GM23248 (cell line): ENCODE measurements around the gene PRDX6. TPM values are rescaled to one million over a fixed set of nuclear protein-coding genes. Genes with fewer than 3 reads are reported as not detected.

Experiments
- DNase-seq: peaks from one replicate; pipeline ENCODE4 v3.0.0-alpha.2; 2015
- H2AFZ ChIP-seq: fragments of 200-600 bp; sonication (generic); 2 replicates; pipeline ENCODE4 v1.6.1; 2016; ENCODE audit warnings: antibody characterized with exemption
- H3F3A ChIP-seq: fragments of 200-600 bp; sonication (generic); 2 replicates; pipeline ENCODE4 v1.6.1; 2016; ENCODE audit warnings: mild to moderate bottlenecking, antibody characterized with exemption, mixed run types; ENCODE audit not compliant: insufficient read depth
- H3K27ac ChIP-seq: fragments of 200-600 bp; sonication (generic); 2 replicates; pipeline ENCODE4 v1.5.1; 2016; ENCODE audit warnings: mild to moderate bottlenecking
- H3K27me3 ChIP-seq: fragments of 200-600 bp; sonication (generic); replicated peaks from 2 replicates; pipeline ENCODE4 v1.6.1; 2016; ENCODE audit warnings: mild to moderate bottlenecking; ENCODE audit not compliant: insufficient read depth
- H3K36me3 ChIP-seq: fragments of 200-600 bp; sonication (generic); 2 replicates; pipeline ENCODE4 v1.6.1; 2016; ENCODE audit warnings: low read depth, mild to moderate bottlenecking
- H3K4me1 ChIP-seq: fragments of 200-600 bp; sonication (generic); 2 replicates; pipeline ENCODE4 v1.6.1; 2016; ENCODE audit warnings: mild to moderate bottlenecking; ENCODE audit not compliant: insufficient read depth
- H3K4me2 ChIP-seq: fragments of 200-600 bp; sonication (generic); one replicate; pipeline ENCODE4 v1.6.1; 2016; ENCODE audit warnings: mild to moderate bottlenecking; ENCODE audit not compliant: unreplicated experiment
- H3K4me3 ChIP-seq: fragments of 200-600 bp; sonication (generic); 2 replicates; pipeline ENCODE4 v1.5.1; 2016; ENCODE audit warnings: mild to moderate bottlenecking
- H3K79me2 ChIP-seq: fragments of 200-600 bp; sonication (generic); 2 replicates; pipeline ENCODE4 v1.6.1; 2016; ENCODE audit warnings: mild to moderate bottlenecking; ENCODE audit not compliant: insufficient read depth
- H3K9ac ChIP-seq: fragments of 200-600 bp; sonication (generic); 2 replicates; pipeline ENCODE4 v1.6.1; 2016; ENCODE audit warnings: mild to moderate bottlenecking
- H3K9me2 ChIP-seq: fragments of 200-600 bp; sonication (generic); 2 replicates; pipeline ENCODE4 v1.6.1; 2016; ENCODE audit warnings: mixed run types, mild to moderate bottlenecking, moderate library complexity; ENCODE audit not compliant: insufficient read depth
- H3K9me3 ChIP-seq: fragments of 200-600 bp; sonication (generic); one replicate; pipeline ENCODE4 v1.6.1; 2017; ENCODE audit warnings: low read depth
- H4K20me1 ChIP-seq: fragments of 200-600 bp; sonication (generic); 2 replicates; pipeline ENCODE4 v1.6.0; 2016; ENCODE audit not compliant: insufficient read depth
- EZH2 ChIP-seq: fragments of 200-600 bp; sonication (generic); IDR thresholded peaks from 2 replicates; pipeline ENCODE4 v1.6.1; 2018; ENCODE audit warnings: antibody characterized with exemption, mild to moderate bottlenecking; ENCODE audit not compliant: insufficient read depth, poor library complexity, severe bottlenecking
- EZH2phosphoT487 ChIP-seq: fragments of 200-600 bp; sonication (generic); IDR thresholded peaks from 2 replicates; pipeline ENCODE4 v1.6.1; 2018; ENCODE audit warnings: antibody characterized with exemption, moderate library complexity, mild to moderate bottlenecking, low read depth; ENCODE audit not compliant: insufficient read depth
- WGBS, 2 experiments: methylation state at CpG; one replicate each; pipeline ENCODE4 v1.1.6; 2015 to 2017; ENCODE audit warnings: low lambda C conversion rate in 2 of 2, low coverage in 1 of 2; ENCODE audit errors: missing lambda C conversion rate in 2 of 2; 5-methylcytosine and 5-hydroxymethylcytosine counted together
- in situ Hi-C: fragments of 300-500 bp; cut with MboI; formaldehyde crosslinking; loops from 2 replicates; pipeline ENCODE4 v1.15.0; 2020
- polyA plus RNA-seq: library from polyadenylated mRNA; unstranded; fragments of >200 nt; fragmentation: Nextera tagmentation; extraction: Ambion mirVana; gene quantifications from 2 replicates; pipeline ENCODE4 v1.2.1, GENCODE V29; 2016
- total RNA-seq: library from RNA; depleted of rRNA; stranded (reverse); fragments of >200 nt; shearing (Covaris generic); gene quantifications from 2 replicates; pipeline ENCODE4 v1.2.3, GENCODE V29; 2014

The PRDX6 gene
- total and polyA plus RNA-seq, 2 experiments from 2014 or later, result 336 to 434 TPM

- Histone ChIP-seq H4K20me1 (no peaks in the 10 kb centered on the region), H3K4me2 (no peak overlapping the region), H3K4me1 (no peaks in the 10 kb centered on the region), H3K9me3 (no peaks in the 10 kb centered on the region), H3K36me3 (no peaks in the 10 kb centered on the region), H3K27me3 (no peaks in the 10 kb centered on the region), H3K4me3 (no peak overlapping the region), H3F3A (no peaks in the 10 kb centered on the region), H3K27ac (no peak overlapping the region), H3K9me2 (no peaks in the 10 kb centered on the region), H2AFZ (no peak overlapping the region), H3K79me2 (no peaks in the 10 kb centered on the region), H3K9ac (no peak overlapping the region)
- in situ Hi-C loops, result no loop called here
- TF ChIP-seq EZH2, result no peak
- TF ChIP-seq EZH2phosphoT487, result no peak
- DNase-seq, result no peak
- WGBS, 2 experiments, result 76 to 81% methylated on average over 2 of the region's 2 CpGs
These were observed 43.7 kb downstream of the PRDX6 start for GRCh38 chr1:173520799-173521198.

DNA sequence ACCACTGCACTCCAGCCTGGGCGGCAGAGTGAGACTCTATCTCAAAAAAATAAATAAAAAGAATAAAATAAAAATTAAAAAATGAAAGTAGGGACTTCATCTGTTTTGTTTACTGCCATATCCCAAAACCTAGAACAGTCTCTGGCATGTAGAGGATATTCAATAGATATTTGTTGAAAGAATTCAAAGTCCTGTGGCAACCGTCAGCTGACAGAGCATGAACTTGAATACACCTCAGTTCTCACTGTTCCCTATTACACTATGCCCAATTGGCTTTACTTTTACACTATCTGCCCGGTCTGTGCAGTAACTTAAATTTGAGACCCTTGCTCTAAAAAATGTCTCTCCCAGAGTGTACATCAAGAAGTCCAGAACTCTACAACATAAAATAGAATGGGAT, 46.2 kb downstream of the PRDX6 start:
- 67 to 68% methylated on average over 3 of the region's 3 CpGs for WGBS, 2 experiments
- no peaks in the 10 kb centered on the region for H4K20me1 ChIP-seq
- H3K4me2 ChIP-seq, result no peak overlapping the region
- H3K4me3 ChIP-seq, result no peak overlapping the region
- no peaks in the 10 kb centered on the region for H3K36me3 ChIP-seq
- no peak for DNase-seq
- no peaks in the 10 kb centered on the region for H3K79me2 ChIP-seq
- no peaks in the 10 kb centered on the region for H3F3A ChIP-seq
- no peak for TF ChIP-seq EZH2phosphoT487
- H3K27me3 ChIP-seq, result no peaks in the 10 kb centered on the region
- H3K4me1 ChIP-seq, result no peaks in the 10 kb centered on the region
- H3K9me2 ChIP-seq, result no peaks in the 10 kb centered on the region
- H3K27ac ChIP-seq, result no peak overlapping the region
- H2AFZ ChIP-seq, result no peak overlapping the region
- H3K9me3 ChIP-seq, result no peaks in the 10 kb centered on the region
- no peak overlapping the region for H3K9ac ChIP-seq
- in situ Hi-C loops, result no loop called here

DNA sequence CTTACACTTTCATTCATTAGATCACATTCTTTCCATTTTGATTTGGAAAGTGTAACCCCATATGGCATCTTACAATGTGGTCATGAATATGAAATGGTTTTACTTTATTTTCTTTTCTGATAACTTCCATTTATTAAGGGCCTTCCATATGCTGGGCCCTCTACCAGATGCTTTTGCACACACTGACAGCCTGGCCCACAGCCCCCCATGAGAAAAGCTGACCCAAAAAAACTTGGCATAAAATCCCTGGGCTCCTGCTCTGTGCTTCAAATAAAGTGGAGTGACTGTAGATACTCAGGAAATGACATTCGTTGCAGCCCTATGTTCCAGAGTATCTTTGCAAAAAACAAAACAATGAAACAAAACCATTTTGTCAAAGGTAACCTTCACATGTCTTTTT, 48.8 kb downstream of the PRDX6 start:
- TF ChIP-seq EZH2 (no peak), EZH2phosphoT487 (no peak)
- in situ Hi-C loops, result no loop called here
- Histone ChIP-seq H2AFZ (no peak overlapping the region), H3K4me2 (no peak overlapping the region), H3K79me2 (no peaks in the 10 kb centered on the region), H3K4me1 (no peaks in the 10 kb centered on the region; the same call in 1 of the 2 replicates), H3K27ac (no peak overlapping the region), H4K20me1 (no peaks in the 10 kb centered on the region), H3K9me3 (no peaks in the 10 kb centered on the region), H3K9ac (no peak overlapping the region), H3F3A (no peaks in the 10 kb centered on the region), H3K9me2 (no peaks in the 10 kb centered on the region), H3K36me3 (no peaks in the 10 kb centered on the region), H3K4me3 (no peak overlapping the region), H3K27me3 (no peaks in the 10 kb centered on the region)
- no peak for DNase-seq
- 0 to 6% methylated on average over 1 of the region's 1 CpG for WGBS, 2 experiments

DNA sequence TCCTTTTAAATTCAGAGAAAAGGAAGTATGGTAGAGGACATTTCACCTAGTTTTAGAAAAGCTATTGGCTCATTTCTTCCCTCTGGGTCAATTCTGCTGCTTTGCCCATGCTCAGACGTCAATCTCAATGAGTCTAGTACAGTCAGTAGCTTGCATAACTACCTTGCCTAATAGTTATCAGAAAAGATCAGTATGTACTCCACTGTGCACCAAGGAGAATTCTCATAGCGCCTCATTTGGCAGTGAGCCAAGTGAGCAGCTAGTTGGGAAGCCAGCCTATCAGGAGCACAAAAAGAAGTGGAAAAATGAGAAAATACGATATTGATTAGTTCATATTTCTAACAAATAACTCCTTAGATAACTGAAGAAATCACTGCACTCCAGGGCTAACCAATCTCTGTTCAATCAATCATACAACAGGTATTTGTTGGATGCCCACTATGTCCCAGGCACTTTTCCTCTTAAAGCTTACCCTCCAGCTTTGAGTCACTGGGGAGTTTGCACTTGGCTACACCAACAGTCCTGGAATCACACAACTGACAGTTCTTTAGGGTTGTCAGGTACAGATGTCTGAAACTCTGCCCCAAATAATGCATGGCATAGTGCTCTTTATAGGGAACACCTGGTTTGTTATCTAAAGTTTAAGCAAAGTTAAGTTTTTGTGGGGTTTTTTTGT, 50.2 kb downstream of the PRDX6 start:
- in situ Hi-C loops, result no loop called here
- no peaks in the 10 kb centered on the region for H4K20me1 ChIP-seq
- H3F3A ChIP-seq, result no peaks in the 10 kb centered on the region
- no peak overlapping the region for H2AFZ ChIP-seq
- H3K79me2 ChIP-seq, result no peaks in the 10 kb centered on the region
- WGBS, 2 experiments, result 56 to 63% methylated on average over 3 of the region's 3 CpGs
- H3K36me3 ChIP-seq, result no peaks in the 10 kb centered on the region
- TF ChIP-seq EZH2, result no peak
- TF ChIP-seq EZH2phosphoT487, result no peak
- no peak overlapping the region for H3K4me2 ChIP-seq
- H3K9me2 ChIP-seq, result no peaks in the 10 kb centered on the region
- H3K9ac ChIP-seq, result no peak overlapping the region
- no peaks in the 10 kb centered on the region for H3K9me3 ChIP-seq
- H3K27me3 ChIP-seq, result no peaks in the 10 kb centered on the region
- H3K27ac ChIP-seq, result no peak overlapping the region
- H3K4me1 ChIP-seq, result no peaks in the 10 kb centered on the region; the same call in 1 of the 2 replicates
- H3K4me3 ChIP-seq, result no peak overlapping the region
- no peak for DNase-seq

GRCh38 chr1:173529106-173529505, 52.0 kb downstream of the PRDX6 start:
- H3K27ac ChIP-seq, result no peak overlapping the region
- no peaks in the 10 kb centered on the region; the same call in 1 of the 2 replicates for H3K4me1 ChIP-seq
- H3K27me3 ChIP-seq, result no peaks in the 10 kb centered on the region
- no peak overlapping the region for H3K4me3 ChIP-seq
- no peak for DNase-seq
- H3K9me2 ChIP-seq, result no peaks in the 10 kb centered on the region
- H3F3A ChIP-seq, result no peaks in the 10 kb centered on the region
- no peak overlapping the region for H3K9ac ChIP-seq
- no peaks in the 10 kb centered on the region for H3K36me3 ChIP-seq
- 75 to 78% methylated on average over 4 of the region's 4 CpGs for WGBS, 2 experiments
- no peaks in the 10 kb centered on the region for H4K20me1 ChIP-seq
- no peak overlapping the region for H3K4me2 ChIP-seq
- TF ChIP-seq EZH2phosphoT487 (no peak), EZH2 (no peak)
- H3K9me3 ChIP-seq, result no peaks in the 10 kb centered on the region
- no peaks in the 10 kb centered on the region for H3K79me2 ChIP-seq
- H2AFZ ChIP-seq, result no peak overlapping the region
- in situ Hi-C loops, result no loop called here
